Measurements from ENCODE around the gene RAI1. TPM values are rescaled to one million over a fixed set of nuclear protein-coding genes. Genes with fewer than 3 reads are reported as not detected.

The RAI1 gene
- total and polyA plus RNA-seq, 2 of the 13 experiments (the other 11 are each of a cell fraction or from before 2014, with no cell fraction given) = 3.4 to 5.2 TPM

DNA sequence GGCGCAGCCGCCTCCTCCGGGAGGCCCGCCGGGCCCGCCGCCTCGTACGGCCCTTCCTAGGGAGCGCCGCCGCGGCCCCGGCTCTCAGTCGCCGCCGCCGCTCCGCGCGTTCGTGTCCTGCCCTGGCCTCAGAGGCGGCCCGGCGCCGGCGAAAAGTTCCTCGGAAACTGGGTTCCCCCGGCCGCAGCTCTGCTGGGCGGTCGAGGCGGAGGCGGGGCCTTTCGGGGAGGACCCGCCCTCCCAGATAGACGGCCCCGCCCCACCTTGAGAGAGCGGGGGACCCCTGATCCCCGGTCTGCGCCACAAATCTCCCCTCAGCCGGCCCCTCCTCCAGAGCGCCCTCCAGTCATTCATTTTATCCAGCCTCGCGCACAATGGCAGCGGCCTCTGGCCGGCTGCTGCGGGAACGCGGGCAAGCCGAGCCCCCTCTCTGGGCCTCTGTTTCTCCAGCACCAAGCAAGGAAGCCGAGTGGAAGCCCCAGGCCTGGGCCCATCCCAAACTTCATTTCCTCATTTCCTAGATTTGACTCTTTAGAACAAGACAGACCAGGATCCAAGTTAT lies 155.6 kb downstream of the RAI1 start, which contains the start of gene SREBF1 (continued):
- TF ChIP-seq, protein P1, sequence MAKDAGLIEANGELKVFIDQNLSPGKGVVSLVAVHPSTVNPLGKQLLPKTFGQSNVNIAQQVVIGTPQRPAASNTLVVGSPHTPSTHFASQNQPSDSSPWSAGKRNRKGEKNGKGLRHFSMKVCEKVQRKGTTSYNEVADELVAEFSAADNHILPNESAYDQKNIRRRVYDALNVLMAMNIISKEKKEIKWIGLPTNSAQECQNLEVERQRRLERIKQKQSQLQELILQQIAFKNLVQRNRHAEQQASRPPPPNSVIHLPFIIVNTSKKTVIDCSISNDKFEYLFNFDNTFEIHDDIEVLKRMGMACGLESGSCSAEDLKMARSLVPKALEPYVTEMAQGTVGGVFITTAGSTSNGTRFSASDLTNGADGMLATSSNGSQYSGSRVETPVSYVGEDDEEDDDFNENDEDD (CRISPR knock-in tag; IDR thresholded peaks at IDR 0.05; ENCODE audit: borderline replicate concordance) = 0 out of 2 replicates have a peak, but pooled peaks have one; percentile 5
- TF ChIP-seq, protein P2, sequence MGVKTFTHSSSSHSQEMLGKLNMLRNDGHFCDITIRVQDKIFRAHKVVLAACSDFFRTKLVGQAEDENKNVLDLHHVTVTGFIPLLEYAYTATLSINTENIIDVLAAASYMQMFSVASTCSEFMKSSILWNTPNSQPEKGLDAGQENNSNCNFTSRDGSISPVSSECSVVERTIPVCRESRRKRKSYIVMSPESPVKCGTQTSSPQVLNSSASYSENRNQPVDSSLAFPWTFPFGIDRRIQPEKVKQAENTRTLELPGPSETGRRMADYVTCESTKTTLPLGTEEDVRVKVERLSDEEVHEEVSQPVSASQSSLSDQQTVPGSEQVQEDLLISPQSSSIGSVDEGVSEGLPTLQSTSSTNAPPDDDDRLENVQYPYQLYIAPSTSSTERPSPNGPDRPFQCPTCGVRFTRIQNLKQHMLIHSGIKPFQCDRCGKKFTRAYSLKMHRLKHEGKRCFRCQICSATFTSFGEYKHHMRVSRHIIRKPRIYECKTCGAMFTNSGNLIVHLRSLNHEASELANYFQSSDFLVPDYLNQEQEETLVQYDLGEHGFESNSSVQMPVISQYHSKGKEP (CRISPR knock-in tag; IDR thresholded peaks at IDR 0.05) = no peak
- TF ChIP-seq RBM39 (IDR thresholded peaks at IDR 0.05; ENCODE audit: low read depth, low read length, poor library complexity, severe bottlenecking) (peak; percentile 68), SOX6 (IDR thresholded peaks at IDR 0.05) (no peak), SOX6 (CRISPR knock-in tag; IDR thresholded peaks at IDR 0.05) (peak; percentile 18; the same call in 1 of the 2 replicates), POLR2G (IDR thresholded peaks at IDR 0.05; ENCODE audit: low read depth, low read length) (peak; percentile 20; the same call in 1 of the 2 replicates), MIER2 (CRISPR knock-in tag; IDR thresholded peaks at IDR 0.05) (no peak), RFX3 (CRISPR knock-in tag; IDR thresholded peaks at IDR 0.05) (no peak), CBX5 (CRISPR knock-in tag; IDR thresholded peaks at IDR 0.05; ENCODE audit: borderline replicate concordance) (no peak), ZNF263 (CRISPR knock-in tag; IDR thresholded peaks at IDR 0.05) (no peak)

DNA sequence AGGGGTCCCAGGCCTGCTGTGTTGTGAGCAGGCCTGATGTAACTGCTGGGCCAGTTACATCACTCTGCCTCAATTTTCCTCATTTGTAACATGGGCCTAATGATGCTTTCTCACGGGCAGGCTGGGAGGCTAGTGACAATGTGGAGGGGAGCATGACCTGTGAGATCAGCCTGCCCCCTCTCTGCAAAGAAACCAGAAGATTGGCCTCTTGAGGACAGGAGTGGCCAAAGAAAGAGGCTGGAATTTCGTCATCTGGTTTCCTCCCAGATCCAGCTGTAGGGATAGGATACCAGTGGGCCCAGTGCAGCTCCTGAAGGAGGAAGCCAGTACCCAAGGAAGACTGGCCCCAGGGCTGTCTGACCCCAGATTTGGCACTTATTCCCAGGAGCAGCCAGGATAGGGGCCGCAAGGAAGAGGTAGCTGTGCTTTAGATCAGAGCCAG lies 156.1 kb downstream of the RAI1 start:
- peak overlapping the region; percentile 82 to 94 (median 91) for H3K4me3 ChIP-seq (replicated peaks in 1 of 3; ENCODE audit: insufficient read depth in 1 of 3, low read depth in 2 of 3, low read length in 3 of 3)
- H3K4me1 ChIP-seq (ENCODE audit: insufficient read depth, low read length) = peaks cover 84% of the 10 kb centered on the region
- WGBS (ENCODE audit: low lambda C conversion rate) = 15% methylated on average over 3 of the region's 3 CpGs
- H3K36me3 ChIP-seq (replicated peaks in 1 of 2; ENCODE audit: control insufficient read depth in 1 of 2, insufficient read depth in 2 of 2, low read length in 2 of 2) = peaks cover 2 to 5% of the 10 kb centered on the region in 2 experiments
- in situ Hi-C loops (cut with HindIII; ENCODE audit: extremely low pct_ligation_motif_present, low pct_unique_long_range_greater_than_20kb) (no loop called here), intact Hi-C loops (cut with micrococcal nuclease; ENCODE audit: unreplicated experiment) (no loop called here)
- H2AFZ ChIP-seq (ENCODE audit: low read length) = no peak overlapping the region
- H3K9me3 ChIP-seq (ENCODE audit: low read length) = no peaks in the 10 kb centered on the region
- peak; percentile 56 for FAIRE-seq
- peaks cover 38% of the 10 kb centered on the region for H3K79me2 ChIP-seq (ENCODE audit: insufficient read depth, low read length)
- peaks cover 16% of the 10 kb centered on the region; the same call in 1 of the 2 replicates for H4K20me1 ChIP-seq (ENCODE audit: insufficient read depth, low read length)
- DNase-seq (ENCODE audit: low spot score) = peak; percentile 60
- ChIA-PET CTCF (ENCODE audit: low intra/inter-chr PET ratio, low total read pairs) (interaction anchor here (1.1 kb wide), 1 partner anchor 25 kb away, joined by 3 read pairs; no protein-coding TSS in a partner anchor), POLR2A (interaction anchor here (0.6 to 4.2 kb wide), 8 partner anchors 10 to 135 kb away, joined by 3 to 69 read pairs (median 6); partner anchors contain the start of genes DRC3 and TOM1L2)
- BruUV-seq (replicated peaks) = TSS peak; percentile 75
- ATAC-seq = no peak
- H3K27ac ChIP-seq (ENCODE audit: extremely low read length, insufficient read depth, low read length) = peak overlapping the region; percentile 90
- H3K27me3 ChIP-seq (ENCODE audit: control insufficient read depth in 1 of 2, insufficient read depth in 2 of 2, low read length in 2 of 2) = no peaks in the 10 kb centered on the region; a peak in 1 of 5 replicates
- H3K9ac ChIP-seq (ENCODE audit: insufficient read depth, low read depth, low read length) = peak overlapping the region; percentile 99
- peak overlapping the region; percentile 91 for H3K4me2 ChIP-seq (ENCODE audit: low read depth, low read length)
- TF ChIP-seq EP300 (IDR thresholded peaks at IDR 0.05; ENCODE audit: low read depth in 2 of 2, low read length in 2 of 2) = 0 out of 4 replicates have a peak, but pooled peaks of 1 of the 2 experiments have one; percentile 1
- no peak for TF ChIP-seq EP300 (CRISPR knock-in tag; IDR thresholded peaks at IDR 0.05; ENCODE audit: borderline replicate concordance)
- no peak for TF ChIP-seq REPIN1 (CRISPR knock-in tag; IDR thresholded peaks at IDR 0.05; ENCODE audit: borderline replicate concordance, low read depth)
- TF ChIP-seq, protein P3, sequence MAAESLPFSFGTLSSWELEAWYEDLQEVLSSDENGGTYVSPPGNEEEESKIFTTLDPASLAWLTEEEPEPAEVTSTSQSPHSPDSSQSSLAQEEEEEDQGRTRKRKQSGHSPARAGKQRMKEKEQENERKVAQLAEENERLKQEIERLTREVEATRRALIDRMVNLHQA (CRISPR knock-in tag; IDR thresholded peaks at IDR 0.05) = no peak
- no peak for TF ChIP-seq ZNF776 (CRISPR knock-in tag; IDR thresholded peaks at IDR 0.05)
- no peak for TF ChIP-seq TBX2 (CRISPR knock-in tag; IDR thresholded peaks at IDR 0.05; ENCODE audit: borderline replicate concordance)
- TF ChIP-seq ZNF766 (CRISPR knock-in tag; IDR thresholded peaks at IDR 0.05; ENCODE audit: borderline replicate concordance) = peak; percentile 73; the same call in 1 of the 2 replicates
- no peak for TF ChIP-seq MLLT10 (CRISPR knock-in tag; IDR thresholded peaks at IDR 0.05)
- TF ChIP-seq TAF1 (CRISPR knock-in tag; IDR thresholded peaks at IDR 0.05) = 0 out of 2 replicates have a peak, but pooled peaks have one; percentile 20
- no peak for TF ChIP-seq TMF1 (CRISPR knock-in tag; IDR thresholded peaks at IDR 0.05; ENCODE audit: low read depth)
- TF ChIP-seq POLR2G (IDR thresholded peaks at IDR 0.05; ENCODE audit: low read depth, low read length) = peak; percentile 46; the same call in 1 of the 2 replicates
- TF ChIP-seq TRIM24 (CRISPR knock-in tag; IDR thresholded peaks at IDR 0.05) = no peak

Data from HepG2 (cell line).